HG03066 (cell line): ENCODE data around the gene DTX3.
"Not testable (repeated sequence)": the region's sequence is repeated elsewhere in the genome, so short reads cannot be mapped to it uniquely, and the experiment has no call there.

Source experiments
- ATAC-seq: cut with Tn5 transposase; IDR thresholded peaks from one replicate; pipeline ENCODE4 v1.9.1; 2021; ENCODE audit warnings: low read depth; ENCODE audit not compliant: unreplicated experiment

DTX3 gene

DNA sequence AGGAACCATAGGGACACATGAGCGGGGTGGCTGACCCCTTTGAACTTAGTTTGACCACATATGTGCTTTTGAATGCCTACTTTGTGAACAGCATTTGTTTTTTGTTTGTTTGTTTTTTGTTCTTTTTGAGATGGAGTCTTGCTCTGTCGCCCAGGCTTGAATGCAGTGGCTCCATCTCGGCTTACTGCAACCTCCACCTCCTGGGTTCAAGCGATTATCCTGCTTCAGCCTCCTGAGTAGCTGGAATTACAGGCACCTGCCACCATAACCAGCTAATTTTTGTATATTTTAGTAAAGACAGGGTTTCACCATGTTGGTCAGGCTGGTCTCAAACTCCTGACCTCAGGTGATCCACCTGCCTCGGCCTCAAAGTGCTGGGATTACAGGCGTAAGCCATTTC is 13.8 kb downstream of the DTX3 start:
- not testable (repeated sequence) for ATAC-seq

DNA sequence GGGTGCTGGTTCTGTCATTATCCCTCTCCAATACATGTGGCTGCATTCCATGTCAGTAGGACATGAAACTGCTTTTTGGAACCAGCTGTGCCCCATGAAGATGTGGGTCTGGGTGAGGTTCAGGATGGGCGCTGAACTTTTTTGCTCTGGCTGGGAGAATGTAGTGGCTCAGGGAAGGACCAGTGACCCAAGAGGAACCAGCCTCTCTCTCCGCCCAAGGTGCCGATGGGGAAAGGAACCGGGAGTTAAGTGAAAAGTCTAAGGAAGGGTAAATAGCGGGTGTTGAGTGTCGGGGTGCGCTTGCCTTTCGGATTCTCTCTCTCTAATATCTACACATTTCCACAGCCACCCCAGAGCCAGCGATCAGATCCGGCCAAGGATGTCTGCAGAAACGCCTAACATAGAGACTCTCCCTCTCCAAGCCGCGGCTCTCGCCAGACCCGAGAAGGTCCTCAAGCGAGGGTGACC is 14.4 kb downstream of the DTX3 start:
- ATAC-seq = no peak

DNA sequence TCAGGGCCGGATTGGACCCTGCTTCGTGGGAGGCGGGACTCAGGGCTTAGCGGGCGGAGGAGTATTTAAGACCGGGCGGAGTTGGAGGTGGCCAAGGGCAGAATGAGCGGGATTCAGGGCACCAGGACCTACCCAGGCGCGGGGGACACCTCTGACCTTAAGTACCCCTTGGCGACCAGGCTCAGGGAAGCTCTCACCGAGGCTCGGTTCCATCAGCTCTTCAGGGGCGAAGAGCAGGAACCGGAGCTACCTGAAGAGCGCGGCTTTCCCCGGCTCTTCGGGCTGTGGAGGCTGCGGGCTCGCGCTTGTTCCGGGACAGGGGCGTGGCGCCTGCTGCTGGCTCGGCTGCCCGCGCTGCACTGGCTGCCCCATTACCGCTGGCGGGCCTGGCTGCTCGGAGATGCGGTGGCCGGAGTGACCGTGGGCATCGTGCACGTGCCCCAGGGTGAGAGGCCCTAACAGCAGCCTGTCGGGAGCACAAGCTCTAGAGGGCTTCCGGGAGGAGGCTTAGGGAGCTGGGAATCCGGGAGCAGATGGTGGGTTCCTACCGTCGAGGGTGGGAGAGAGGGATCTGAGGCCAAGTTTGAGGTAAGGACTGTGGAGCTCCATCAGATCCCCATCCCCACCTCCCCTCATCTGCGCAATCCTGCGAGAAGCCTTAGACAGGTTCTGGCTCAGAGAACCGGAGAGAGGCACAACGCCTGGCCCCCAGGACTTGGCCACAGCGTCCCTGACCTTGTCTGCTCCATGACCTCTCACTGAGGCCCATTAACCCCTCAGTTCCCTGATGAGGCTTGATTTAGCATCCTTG is 15.0 kb downstream of the DTX3 start:
- ATAC-seq = no peak

DNA sequence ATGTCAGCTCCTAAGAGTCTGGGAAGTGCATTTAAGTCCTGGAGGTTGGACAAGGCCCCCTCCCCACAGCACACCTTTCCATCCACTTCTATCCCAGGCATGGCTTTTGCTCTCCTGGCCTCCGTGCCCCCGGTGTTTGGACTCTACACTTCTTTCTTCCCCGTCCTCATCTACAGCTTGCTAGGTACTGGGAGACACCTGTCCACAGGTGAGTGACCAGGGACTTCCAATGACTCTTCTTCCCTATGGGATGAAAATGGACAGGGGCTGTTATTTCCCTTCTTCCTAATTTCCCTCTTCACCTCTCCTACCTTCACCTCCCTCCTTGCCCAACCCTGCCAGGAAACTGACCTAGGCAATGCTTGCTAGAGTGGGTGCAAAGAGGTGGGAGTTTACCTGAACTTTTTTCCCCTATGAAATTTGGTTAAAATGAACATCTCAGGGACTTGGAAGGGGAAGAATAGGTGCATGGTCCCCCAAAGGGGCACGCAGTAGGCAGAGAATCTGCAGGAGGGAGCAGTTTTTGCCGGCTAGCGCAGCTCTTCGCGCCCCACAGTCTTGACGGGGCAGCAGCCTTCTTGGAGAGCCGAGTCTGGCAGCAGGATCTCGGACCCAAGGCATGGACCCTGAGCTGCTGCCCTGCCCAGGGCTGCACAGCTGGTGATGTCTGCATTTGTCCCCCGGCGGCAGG is 15.8 kb downstream of the DTX3 start:
- no peak for ATAC-seq

DNA sequence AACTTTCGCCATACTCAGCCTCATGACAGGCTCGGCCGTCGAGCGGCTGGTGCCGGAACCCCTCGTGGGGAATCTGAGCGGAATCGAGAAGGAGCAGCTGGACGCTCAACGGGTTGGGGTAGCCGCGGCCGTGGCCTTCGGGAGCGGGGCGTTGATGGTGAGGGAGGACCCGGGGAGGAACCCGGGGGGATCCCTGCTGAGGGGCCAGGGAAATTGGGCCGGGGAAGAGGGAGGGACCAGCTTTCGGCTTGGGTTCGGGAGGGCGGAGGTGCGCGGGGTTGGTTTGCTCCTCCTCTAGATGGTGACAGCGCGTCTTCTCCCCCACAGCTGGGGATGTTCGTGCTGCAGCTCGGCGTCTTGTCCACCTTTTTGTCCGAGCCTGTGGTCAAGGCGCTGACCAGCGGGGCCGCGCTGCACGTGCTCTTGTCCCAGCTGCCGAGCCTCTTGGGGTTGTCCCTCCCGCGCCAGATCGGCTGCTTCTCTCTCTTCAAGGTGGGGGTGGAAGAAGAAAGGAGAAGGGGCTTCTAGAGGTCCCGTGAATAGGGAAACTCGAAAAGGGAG is 16.4 kb downstream of the DTX3 start:
- no peak for ATAC-seq

DNA sequence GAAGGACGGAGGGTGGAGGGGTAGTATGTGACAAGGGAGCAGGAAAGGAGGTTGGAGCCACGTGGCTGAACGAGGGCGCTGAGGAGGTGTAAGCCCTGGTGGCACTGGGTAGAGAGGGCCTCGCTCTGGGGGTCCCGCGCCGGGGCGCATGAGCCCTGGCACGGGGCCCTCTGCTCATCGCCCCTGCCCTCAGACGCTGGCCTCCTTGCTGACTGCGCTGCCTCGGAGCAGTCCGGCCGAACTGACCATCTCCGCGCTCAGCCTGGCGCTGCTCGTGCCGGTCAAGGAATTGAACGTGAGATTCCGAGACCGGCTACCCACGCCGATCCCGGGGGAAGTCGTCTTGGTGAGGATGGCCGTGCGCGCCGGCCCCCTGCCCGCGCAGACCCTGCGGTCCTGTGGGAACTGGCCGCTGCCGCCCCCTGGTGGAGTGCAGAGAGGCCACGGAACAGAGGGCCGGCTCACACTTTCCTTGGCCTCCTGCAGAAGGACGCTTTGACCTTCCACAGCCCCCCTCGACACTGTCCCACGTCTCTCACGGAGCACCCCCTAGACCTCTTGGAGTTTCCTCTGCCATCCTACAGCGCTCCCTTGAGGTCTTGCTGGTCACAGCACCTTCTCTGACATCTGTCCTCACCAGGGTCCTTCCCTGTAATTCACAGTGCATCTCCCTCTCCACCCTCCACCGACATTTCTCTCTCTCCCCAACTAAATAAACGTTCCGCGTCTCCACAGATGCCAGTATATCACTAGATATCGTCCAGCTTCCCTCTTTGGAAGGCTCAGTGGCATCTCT is 17.1 kb downstream of the DTX3 start:
- ATAC-seq = no peak

DNA sequence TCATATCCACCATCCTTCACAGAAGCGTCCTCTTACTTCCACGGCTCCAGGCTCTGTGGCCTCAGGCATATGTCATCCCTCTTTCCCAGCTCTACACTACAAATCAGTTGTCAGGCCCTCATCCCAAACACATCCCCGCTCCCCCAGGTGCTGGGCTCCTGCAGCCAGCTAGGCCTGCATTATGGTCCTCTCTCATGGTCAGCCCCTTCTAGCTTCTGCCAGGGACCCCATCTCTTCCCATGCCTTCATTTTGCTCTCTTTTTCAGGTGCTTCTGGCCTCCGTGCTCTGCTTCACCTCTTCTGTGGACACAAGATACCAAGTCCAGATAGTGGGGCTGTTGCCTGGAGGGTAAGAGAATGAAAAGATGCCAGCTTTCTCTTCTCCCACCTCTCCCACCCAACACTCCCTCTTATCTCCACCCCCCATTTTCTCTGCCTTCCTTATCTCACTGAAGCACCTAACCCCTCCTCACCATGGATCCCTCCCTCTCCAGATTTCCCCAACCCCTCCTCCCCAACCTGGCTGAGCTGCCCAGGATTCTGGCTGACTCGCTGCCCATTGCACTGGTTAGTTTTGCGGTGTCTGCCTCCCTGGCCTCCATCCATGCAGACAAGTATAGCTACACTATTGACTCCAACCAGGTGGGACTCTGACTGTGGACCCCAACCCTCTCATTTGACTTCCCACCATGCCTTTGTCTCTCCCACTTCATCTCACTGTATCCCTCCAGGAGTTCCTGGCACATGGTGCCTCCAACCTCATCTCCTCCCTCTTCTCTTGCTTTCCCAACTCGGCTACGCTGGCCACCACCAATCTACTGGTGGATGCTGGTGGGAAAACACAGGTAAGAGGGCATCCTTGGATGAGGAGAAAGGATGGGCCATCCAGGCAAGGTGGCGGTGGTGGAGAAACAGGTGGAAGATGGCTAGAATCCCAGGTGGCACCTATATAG is 17.9 kb downstream of the DTX3 start:
- ATAC-seq = no peak

DNA sequence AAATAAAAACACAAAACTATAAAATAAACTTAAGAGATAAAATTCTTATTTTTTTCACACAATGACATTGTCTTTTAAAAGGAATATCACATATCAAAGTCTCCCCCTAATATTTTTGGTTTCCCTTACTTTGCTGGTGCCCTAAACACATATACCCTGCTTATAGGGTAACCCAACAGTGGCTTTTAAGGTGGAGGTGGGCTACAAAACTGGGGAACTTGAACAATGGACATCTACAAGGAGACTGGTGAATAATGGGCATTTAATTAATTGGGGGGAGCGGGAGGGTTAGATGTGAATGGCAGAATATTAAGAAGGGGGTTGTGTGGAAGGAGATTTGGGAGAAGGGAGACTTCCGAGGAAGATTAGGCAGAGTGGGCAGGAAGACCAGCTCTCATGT is 18.8 kb downstream of the DTX3 start:
- no peak for ATAC-seq

DNA sequence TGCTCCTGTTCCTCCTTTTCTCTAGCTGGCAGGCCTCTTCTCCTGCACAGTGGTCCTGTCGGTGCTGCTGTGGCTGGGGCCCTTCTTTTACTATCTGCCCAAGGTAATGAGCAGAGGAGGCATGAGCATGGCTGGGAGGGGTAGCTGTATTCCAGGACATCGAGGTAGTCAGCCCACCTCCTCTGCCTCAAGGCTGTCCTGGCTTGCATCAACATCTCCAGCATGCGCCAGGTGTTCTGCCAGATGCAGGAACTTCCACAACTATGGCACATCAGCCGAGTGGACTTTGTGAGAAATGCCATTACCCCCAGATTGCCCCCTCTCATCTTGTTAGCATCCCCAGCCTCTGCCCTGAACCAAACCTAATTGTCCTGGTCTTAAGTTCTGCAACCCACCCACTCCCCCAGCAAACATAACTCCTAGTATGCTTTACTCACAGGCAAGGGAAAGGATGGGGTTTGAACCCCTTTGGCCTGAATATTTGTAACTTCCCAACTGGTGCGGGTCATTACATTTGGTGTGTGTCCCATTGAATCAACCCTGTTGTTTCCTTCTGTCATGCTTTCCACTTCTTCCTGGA is 19.3 kb downstream of the DTX3 start:
- ATAC-seq = no peak

DNA sequence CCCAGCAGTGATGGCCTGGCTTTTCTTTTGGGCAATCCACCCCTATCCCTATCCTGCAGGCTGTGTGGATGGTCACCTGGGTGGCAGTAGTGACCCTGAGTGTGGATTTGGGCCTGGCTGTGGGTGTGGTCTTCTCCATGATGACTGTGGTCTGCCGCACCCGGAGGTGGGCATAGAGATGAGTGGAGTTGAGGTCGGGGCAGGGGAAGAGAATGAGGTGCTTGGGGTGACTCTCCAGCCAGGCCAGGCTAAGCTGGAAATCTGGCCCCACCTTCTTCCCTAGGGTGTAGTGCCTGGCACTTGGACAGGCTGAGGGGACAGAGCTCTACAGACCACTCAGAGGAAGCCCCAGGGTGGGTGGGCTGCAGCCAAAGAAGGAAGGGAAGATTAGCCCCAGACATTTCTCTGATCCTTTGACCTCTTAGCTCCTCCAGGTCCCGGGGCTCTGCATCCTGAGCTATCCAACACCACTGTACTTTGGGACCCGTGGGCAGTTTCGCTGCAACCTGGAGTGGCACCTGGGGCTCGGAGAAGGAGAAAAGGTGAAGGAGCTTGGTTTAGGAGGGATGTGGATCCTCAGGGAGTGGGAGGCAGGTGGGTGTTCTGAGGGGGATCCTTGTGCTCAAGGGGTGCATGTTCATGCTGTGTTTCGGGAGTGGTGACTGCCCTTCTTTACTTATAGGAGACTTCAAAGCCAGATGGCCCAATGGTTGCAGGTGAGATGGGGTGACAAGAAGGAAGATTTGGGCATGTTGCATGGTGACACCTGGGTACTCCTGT is 20.0 kb downstream of the DTX3 start:
- ATAC-seq = no peak

DNA sequence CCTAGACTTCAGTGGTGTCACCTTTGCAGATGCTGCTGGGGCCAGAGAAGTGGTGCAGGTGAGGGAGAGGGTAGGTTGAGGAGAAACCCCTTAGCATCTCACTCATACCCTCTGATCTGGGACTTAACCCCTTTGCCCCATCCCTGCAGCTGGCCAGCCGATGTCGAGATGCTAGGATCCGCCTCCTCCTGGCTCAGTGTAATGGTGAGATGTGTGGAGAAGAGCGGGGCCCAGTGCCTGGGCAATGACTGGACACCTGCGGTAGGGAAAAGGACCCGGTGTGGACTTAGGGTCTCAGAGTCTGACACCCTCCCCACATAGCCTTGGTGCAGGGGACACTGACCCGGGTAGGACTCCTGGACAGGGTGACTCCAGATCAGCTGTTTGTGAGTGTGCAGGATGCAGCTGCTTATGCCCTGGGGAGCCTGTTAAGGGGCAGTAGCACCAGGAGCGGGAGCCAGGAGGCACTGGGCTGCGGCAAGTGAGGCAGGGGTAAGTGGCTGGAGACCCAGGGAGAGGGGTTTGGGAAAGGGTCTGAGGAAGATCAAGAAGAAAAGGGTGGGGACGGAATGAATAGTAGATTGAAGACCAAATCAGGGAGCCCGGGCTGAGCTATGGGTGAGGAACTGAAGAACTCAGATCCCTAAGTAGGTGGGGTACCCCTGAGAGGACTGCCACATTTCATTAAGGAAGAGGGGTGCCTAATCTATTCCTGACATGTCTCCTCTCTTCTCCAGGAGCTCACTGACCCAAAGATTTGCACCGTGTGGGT is 20.8 kb downstream of the DTX3 start:
- no peak for ATAC-seq

DNA sequence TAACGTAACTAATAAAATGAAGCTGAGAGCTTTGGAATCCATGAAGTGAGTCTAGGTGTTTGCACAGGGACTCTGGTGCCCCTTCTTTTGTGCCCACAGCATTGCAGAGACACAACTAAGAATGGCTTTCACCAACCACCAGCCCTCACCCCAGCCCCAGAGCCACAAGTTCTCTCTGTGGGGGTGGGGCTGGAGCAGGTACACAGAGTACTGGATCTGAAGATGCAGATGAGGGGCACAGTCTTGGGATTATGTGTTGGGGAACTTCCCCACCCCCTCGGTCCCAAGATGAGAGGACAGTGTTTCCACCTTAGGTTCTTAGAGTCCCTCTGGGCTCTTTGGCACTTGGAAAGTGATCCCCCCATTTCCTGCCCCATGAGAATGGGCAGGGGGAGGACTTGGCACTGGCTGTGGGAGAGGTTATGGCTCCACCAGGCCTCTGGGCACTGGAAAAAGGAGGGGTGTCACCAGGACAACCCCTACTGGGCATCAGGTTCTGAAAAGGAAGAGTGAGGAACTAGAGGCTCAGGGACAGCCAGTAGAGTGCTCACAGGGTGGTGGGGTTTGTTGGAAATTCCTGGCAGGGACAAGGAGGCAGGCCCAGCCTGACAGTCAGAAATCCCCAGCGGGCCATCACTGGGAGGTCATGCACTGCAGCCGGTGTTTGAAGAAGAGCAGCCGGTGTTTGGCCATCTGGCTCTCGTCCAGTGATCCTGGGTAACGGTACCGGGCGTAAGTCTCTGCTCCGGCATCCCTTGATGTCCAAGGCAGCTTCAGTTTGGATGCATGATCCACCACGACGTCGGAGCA is 21.7 kb downstream of the DTX3 start:
- ATAC-seq = no peak

DNA sequence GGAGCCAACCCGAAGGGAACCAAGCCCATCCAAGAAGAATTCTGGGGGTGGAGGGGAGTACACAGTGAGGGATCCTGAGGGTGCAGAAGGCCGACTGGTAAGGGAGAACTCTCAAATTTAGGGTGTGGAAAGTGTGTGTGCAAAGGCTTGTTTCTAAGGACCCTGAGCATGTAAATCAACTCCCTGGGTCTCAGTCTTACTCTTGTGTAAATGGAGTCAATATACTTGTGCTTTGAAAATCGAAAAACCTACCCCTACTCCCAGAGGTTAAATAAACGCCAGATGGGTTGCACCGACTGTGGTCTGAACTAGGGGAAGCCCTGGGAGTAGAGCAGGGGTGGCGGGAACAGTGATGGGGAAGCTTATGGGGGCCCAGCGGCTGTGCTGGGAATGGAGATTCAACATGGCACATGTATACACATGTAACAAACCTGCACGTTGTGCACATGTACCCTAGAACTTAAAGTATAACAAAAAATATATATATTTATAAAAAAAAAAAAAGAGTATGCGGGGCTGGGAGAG is 22.4 kb downstream of the DTX3 start:
- no peak for ATAC-seq

DNA sequence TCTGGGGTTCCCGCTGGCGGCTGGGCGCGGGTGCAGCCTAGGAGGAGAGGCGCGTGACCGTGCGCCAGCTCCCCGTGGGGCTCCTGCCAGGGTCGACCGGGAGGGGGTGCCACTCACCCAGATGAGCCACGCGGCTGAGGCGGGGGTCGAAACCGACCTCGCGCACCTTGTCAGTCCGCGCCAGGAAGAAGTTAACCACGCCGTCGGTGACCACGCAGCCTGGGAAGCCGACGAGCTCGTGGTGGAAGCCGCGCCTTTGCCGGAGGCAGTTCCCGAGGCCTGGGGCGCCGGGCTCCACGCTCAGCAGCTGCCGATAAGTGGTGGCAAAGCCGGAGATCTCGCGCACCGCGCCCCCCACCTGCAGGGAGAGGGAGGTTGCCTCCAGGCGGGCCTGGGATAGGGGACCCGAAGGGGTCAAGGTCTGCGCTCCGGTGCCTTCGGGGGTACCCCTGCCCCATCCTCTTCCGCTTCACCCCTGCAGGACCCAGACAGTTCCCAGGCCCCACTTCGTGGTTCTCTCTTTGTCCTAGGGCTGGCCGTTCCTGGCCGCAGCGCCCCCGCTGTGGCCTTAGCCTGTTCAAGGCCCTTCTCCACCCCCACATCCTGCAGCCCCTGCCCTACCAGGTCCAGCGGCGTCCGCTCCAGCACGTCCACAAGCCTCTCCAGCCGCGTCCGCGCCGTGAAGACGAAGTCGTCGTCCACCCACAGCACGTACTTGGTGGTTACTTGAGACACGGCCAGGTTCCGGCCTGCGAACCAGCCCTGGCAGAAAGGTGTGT is 23.1 kb downstream of the DTX3 start:
- ATAC-seq = no peak

DNA sequence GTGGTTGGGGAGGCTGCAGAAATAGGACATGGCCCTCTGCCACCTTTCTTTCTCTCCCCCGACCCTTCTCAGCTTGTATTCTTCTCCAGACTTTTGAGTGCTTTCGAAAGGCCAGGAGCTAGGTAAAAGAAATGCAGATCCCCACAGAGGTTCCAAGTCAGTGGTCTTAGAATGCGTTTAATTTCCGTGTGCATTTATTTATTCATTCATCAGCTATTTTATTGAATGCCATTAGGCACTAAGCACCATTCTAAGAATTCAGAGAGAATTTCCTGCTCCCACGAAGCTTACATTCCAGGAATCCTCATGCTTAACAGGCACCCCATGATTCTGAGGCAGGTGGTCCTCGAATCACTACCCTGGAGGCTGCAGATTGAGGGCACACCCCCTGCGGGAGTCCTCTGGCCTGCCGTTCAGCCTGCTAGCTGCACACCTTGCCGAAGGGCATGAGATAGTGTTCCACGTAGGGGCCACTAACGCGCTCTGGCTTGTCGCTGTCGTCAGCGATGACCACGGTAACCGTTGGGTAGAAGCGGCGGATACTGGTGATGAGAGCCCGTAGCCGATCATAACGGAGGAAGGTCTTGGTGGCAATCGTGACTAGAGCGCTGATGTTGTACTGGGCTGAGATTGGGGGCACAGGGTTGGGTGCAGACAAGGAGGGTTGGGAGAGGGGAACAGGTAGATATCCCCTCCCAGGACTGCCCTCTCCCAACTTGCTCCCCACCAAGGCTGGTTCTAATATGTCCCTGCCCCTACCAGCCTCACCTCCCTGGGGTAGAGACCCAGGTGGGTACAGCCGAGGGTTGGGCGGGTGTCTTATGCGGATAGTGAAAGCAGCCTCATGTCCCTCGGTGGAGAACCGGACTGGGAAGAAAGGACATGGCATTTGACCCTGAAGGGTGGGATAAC is 23.9 kb downstream of the DTX3 start:
- ATAC-seq = no peak
